SU-DHL-6 (cell line): ENCODE data around the gene MED12L.

ENCODE experiments used
- EZH2phosphoT487 ChIP-seq: fragments of 200-600 bp; sonication (generic), shearing (Covaris generic); conservative IDR thresholded peaks from 2 replicates; pipeline ENCODE4 v1.6.1; 2018; ENCODE audit warnings: mild to moderate bottlenecking, antibody characterized with exemption, low read length, moderate library complexity, mixed read lengths
- TF ChIP-seq, protein P1 (sequence below): fragments of 200-600 bp; sonication (generic); IDR thresholded peaks from one replicate; pipeline ENCODE4 v1.5.1; 2017; ENCODE audit warnings: antibody characterized with exemption, mild to moderate bottlenecking, low read length, moderate library complexity; ENCODE audit not compliant: insufficient read depth, poor library complexity, severe bottlenecking

DNA sequence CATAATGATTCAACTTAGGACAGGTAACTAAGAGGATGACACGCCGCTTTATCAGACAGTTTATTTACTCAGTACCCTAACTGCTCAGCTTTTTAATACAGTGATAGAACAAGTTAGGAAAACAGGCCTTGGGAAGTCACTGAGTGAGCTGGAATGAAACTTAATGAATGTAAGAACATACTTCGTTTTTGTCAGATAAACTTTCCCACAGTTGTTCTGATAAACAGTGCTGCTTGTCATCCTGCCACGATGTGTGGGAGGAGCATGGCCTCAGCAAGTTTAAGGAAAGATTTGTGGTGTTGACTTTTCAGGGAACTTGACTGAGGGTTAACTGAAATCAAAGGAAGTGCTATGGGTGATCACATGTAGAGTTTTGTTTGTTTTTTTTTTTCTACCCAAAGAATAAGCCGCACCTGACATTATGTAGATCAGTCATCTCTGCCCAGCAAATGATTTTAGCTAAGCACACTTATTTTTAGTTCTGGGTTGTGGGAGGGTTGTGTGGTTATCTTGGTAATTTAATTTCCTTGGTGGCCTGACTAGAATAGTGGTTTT is 198.5 kb downstream of the MED12L start:
- TF ChIP-seq, protein P1, sequence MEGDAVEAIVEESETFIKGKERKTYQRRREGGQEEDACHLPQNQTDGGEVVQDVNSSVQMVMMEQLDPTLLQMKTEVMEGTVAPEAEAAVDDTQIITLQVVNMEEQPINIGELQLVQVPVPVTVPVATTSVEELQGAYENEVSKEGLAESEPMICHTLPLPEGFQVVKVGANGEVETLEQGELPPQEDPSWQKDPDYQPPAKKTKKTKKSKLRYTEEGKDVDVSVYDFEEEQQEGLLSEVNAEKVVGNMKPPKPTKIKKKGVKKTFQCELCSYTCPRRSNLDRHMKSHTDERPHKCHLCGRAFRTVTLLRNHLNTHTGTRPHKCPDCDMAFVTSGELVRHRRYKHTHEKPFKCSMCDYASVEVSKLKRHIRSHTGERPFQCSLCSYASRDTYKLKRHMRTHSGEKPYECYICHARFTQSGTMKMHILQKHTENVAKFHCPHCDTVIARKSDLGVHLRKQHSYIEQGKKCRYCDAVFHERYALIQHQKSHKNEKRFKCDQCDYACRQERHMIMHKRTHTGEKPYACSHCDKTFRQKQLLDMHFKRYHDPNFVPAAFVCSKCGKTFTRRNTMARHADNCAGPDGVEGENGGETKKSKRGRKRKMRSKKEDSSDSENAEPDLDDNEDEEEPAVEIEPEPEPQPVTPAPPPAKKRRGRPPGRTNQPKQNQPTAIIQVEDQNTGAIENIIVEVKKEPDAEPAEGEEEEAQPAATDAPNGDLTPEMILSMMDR: no peak
- TF ChIP-seq EZH2phosphoT487: no peak
